ENCODE results near the gene OGFOD3.

DNA sequence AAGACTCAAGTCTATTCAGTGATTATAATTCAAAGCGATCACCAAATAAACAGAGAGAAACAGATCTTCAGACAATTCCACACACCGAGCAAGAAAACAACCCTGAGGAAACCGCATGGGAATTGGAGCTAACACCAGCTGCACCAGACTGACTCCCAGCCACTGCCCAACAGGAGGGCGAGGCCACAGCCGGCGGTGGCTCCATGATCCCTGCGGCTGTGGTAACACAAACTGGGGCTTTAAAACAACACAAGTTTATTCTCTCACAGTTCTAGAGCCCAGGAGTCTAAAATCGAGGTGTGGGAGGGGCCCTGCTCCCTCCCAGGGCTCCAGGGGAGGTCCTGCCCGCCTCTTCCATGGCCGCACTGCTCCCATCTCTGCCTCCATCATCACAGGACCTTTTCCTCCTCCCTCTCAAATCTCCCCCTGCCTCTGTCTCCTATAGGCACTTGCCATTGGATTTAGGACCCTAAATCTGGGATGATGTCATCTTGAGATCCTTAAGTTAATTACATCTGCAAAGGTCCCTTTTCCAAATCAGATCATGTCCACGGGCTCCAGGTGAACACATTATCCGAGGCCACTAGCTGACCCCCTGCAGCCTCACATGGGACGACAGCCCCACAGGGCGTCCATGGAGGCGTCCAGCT lies 10.0 kb downstream of the OGFOD3 start:
- TF ChIP-seq, protein P1, sequence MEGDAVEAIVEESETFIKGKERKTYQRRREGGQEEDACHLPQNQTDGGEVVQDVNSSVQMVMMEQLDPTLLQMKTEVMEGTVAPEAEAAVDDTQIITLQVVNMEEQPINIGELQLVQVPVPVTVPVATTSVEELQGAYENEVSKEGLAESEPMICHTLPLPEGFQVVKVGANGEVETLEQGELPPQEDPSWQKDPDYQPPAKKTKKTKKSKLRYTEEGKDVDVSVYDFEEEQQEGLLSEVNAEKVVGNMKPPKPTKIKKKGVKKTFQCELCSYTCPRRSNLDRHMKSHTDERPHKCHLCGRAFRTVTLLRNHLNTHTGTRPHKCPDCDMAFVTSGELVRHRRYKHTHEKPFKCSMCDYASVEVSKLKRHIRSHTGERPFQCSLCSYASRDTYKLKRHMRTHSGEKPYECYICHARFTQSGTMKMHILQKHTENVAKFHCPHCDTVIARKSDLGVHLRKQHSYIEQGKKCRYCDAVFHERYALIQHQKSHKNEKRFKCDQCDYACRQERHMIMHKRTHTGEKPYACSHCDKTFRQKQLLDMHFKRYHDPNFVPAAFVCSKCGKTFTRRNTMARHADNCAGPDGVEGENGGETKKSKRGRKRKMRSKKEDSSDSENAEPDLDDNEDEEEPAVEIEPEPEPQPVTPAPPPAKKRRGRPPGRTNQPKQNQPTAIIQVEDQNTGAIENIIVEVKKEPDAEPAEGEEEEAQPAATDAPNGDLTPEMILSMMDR (IDR thresholded peaks at IDR 0.05 in 4 of 5, conservative IDR thresholded peaks at IDR 0.05 in 1 of 5), result no peak
- TF ChIP-seq POLR2A (IDR thresholded peaks at IDR 0.05), result no peak

Data from gastrocnemius medialis (tissue), 4 donors.